Measurements from ENCODE around the gene INPP4B.
A peak's percentile ranks its signal among the peaks of the same experiment; 100 is the strongest.

Gene INPP4B

DNA sequence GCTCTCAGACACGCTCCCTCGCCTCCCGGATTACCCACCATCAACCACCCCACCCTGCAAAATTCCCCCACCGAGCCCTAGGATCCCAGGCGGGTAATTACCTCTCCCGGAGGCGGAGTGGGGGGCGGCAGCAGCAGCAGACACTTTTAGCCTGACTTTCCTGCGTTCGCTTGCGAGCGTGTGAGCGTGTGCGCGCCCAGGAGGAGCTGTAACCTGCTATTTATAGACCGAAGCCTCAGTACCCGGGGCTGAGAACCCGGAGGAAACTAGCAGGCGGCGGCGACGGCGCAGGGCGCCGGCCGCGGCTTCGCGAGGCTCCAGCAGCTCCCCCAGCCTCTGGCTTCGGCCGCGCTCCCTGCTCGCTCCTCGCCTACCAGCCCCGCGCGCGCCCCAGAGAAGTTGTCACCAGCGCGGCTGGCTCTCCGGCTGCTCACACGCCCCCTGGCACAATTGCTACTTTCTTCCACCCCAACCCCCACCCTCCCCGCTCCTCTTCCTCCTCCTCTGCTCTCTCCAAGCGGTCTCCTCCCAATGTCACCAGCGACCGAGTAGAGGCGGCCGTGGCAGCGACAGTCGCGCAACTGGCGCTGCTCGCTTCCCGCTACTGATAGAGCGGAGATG, at the start of gene INPP4B:
TSS of gene INPP4B (minus strand) at position 194 of the 621 bp plus-strand sequence.
- peak; percentile 31 to 50 (median 32) for DNase-seq (ENCODE audit: low read depth in 3 of 3)

DNA sequence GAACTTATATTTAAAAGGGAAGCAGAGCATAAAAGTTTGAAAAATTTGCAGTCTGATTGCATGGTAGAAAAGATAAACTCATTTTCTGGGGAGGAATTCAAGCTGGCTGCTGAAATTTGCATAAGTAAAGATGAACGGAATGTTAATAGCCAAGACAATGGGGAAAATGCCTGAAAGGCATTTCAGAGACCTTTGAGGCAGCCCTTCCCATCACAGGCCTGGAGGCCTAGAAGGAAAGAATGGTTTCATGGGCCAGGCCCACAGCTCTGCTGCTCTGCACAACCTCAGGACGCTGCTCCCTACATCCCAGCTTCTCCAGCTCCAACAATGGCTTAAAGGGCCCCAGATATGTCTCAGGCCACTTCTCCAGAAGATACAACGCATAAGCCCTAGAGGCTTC, 46.9 kb upstream of the INPP4B start:
- DNase-seq (ENCODE audit: low read depth in 3 of 3) = no peak

DNA sequence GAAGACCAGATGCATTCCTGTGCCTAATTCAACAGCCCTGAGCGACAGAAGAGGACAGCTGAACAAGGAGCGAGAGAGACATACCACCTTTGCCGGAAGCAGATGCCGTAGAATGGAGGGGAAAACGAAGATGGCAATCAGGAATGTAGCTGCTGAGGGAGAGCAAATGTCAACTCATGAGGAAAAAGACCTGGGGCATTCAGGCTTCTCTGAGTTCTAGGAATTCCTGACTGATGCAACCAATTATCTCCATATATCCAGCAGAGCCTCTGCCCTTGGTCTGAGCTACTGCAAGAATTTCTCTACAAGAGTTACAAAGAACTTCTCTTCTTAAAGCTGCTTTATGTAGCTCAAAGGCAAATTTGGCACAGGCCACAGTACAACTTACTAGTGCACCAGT, 40.5 kb upstream of the INPP4B start:
- no peak for DNase-seq (ENCODE audit: low read depth in 3 of 3)

DNA sequence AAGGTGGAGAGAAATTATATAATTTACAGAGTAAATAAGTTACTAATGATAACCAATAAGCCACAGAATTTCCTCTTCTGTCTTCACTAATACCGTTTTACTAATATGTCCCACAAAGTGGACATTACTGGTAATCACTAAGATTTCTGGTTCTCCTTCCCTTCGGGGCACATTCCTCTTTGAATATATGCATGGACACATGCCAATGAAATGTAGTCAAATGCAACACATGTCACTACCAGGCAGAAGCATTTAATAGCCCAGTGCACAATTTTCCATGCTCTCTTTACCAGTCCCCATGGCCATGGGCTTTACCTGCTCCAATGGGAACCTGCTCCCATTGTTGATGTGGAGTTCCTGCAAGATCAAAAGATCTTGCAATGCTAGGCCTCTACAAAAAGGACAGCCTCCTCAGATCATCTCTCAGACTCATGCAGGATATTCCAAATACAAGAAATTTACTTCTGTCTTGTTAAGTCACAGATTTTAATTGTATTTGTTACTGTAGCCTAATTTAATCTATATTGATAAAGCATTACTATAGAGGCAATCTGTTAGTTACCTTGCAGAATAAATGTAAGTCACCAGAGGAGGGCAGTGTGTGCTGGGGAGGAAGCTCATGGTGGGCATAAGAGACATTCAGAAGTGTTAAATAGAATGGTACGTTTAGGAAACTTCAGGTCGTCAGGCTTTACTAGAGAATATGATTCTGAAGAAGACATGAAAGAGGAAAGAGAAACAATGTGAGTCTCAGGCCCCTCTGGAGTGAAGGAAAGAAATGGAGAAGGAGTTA, 37.1 kb upstream of the INPP4B start:
- DNase-seq (ENCODE audit: low read depth in 3 of 3) = no peak

DNA sequence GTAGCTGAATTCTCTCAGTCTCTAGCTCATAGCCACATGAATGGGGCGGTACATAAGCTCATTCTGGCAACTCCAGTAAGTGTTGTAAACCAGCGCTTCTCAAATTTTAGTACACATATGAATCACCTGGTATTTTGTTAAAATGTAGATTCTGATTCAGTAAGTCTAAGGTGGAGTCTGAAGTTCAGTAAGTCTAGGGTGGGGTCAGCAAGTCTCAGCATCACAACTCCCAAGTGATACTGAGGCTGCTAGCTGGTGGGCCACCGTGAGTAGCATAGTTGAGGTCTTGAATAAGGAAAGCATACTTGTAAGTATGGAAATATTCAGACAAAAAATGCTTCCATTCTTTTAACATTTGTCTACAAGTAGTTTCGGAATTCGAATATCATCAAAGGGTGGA, 36.1 kb upstream of the INPP4B start:
- DNase-seq (ENCODE audit: low read depth in 3 of 3) = no peak

DNA sequence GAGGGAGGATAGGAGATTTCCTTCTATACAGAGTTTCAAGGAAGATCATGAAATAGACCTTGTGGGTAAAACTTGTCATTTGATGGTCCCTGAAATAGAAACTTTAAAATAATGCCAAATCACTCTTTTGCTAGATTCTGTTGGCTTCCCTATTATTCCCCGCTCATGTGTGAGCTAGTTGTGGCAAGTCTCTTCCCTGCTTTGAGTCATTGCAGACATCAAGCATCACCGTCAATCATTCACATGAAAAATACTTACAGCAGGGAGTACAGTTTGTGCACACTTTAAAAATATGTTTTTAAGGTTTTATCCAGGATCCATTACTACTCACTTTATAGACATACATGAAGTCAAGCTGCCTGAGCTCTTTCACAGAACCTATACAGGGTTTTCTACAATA, 35.2 kb upstream of the INPP4B start:
- DNase-seq (ENCODE audit: low read depth in 3 of 3) = no peak

DNA sequence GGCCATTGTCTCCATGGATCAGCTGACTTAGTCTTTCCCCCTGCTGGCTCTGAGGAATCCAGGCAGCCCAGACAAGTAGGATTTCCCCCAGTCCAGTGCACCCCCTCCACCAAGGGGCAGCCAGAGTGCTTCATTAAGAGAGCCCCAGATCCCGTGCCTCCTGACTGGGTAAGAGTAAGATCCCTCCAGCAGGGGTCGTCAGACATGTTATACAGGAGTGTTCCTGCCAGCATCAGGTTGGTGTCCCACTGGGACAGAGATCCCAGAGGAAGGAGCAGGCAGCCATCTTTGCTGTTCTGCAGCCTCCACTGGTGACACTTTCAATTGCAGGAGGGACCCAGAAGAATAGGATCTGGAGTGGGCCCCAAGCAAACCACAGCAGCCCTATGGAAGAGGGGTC, 29.0 kb upstream of the INPP4B start:
- no peak for DNase-seq (ENCODE audit: low read depth in 3 of 3)

DNA sequence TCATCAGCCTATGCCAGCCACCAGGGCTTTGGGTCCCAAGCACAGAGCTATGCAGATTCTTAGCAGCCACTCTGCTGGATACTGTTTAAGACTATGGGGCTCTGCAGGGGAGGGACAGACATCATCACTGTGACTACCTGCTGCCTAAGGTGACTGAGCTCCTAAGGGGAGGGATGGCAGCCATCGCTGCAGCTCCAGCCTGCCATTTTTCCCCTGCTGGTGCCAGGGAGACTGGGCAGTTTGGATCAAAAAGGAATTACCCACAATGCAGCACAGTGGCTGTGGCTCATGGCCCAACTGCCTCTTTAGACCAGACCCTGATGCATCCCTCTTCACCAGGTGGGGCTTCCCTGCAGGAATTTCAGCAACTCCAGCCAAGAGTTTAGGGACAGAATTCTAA, 28.6 kb upstream of the INPP4B start:
- DNase-seq (ENCODE audit: low read depth in 3 of 3) = no peak

DNA sequence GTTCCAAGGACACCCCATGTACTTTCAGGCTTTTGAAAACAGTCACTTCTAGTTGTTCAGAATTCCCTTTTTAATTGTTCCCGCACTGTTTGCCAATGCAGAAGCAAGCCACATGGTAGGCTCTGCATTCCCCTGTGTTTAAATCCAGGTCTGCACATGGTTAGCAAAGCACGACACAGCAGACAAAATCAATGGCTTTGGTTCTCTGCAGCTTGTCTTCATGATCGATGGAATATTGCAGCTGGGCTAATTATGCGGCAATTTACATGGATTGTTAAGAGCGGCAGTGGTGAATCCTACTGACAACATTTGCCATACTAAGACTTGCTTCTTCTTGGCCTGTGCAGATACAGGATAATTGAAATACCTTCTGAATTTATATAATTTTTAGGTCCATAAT, 20.6 kb upstream of the INPP4B start:
- no peak for DNase-seq (ENCODE audit: low read depth in 3 of 3)

DNA sequence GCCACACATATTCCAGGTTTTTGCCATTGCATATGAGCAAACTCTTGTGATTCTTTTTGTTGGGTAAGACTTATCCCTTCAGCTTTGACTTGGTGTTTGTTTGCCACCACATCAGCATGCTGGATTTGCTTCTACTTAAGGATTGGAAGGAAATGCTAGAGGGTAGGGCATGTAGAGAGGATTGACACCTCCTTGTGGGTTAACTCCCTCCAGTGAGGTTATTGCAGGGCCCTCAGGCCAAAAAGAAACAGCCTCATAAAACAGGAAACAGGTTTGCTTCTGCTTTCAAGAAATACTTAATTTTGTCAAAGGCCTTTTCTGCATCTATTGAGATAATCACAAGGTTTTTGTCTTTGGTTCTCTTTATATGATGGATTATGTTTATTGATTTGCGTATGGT, 15.2 kb upstream of the INPP4B start:
- no peak for DNase-seq (ENCODE audit: low read depth in 3 of 3)

DNA sequence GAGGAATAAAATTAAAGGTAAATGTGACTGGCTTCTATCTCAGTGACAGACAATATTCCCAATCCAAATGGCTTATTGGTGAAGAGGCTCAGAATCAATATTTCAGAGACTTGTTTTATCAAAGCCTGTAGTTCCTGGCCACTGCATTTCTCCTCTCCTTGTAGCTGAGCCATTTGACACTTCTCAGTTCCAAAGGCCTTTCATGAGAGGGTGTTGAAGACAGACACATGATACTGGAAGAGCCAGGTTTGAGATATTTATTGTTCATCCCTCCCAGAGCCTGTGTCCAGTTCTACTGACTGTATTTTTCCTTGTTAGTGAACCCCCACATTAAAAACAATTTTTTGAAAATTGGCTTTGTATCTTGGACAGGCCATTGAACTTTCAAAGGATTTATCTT, 12.9 kb upstream of the INPP4B start:
- no peak for DNase-seq (ENCODE audit: low read depth in 3 of 3)

DNA sequence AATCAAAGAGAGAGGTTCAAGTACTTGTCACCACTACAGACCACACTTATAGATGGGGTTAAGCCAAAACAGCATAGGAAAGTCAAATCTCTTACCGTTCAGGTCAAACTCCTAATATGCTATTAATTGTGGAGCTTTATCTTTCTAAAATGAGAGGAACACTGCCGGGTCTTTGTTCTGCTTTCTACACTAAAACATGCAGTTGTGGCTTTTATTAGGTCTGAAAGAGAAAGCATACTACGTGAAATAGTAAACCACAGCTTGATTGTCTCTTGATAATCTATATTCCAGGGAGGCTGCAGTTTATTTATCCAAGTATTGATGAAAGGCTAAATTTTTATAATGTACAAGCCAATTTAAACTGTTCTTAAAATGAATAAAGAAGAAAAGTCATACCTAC, 12.3 kb upstream of the INPP4B start:
- DNase-seq (ENCODE audit: low read depth in 3 of 3) = no peak

DNA sequence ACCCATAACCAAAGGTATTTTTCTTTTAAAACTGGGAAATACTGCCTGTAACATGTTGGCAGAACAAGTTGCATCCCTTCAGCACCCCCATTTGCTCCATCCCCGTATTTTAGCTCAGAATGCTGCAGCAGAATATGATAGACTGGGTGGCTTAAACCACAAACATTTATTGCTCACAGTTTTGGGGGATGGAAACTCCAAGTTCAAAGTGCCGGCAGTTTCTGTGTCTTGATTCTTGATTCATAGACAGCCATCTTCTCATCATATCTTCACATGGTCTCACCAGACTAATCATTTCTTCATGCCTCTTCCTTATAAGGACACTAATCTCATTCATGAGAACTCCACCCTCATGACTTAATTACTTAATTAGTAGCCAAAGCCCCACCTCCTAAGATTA, 10.5 kb upstream of the INPP4B start:
- DNase-seq (ENCODE audit: low read depth in 3 of 3) = no peak

DNA sequence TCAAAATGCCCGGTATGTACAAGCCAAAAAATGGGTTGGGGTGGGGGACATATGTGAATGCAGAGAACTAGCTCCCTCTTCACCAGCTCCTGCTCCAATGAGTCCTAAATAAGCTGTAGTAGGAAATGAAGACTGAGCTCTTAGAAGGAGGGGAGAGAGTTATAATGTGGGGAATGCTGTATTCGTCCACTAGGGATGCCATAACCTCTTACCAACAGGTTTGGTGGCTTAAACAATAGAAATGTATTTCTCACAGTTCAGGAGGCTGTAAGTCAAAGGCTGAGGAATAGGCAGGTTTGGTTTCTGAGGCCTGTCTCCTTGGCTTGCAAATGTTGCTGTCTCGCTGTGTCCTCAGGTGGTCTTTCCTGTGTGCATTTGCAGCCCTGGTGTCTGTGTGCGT, 4.4 kb upstream of the INPP4B start:
- DNase-seq (ENCODE audit: low read depth in 3 of 3) = no peak

DNA sequence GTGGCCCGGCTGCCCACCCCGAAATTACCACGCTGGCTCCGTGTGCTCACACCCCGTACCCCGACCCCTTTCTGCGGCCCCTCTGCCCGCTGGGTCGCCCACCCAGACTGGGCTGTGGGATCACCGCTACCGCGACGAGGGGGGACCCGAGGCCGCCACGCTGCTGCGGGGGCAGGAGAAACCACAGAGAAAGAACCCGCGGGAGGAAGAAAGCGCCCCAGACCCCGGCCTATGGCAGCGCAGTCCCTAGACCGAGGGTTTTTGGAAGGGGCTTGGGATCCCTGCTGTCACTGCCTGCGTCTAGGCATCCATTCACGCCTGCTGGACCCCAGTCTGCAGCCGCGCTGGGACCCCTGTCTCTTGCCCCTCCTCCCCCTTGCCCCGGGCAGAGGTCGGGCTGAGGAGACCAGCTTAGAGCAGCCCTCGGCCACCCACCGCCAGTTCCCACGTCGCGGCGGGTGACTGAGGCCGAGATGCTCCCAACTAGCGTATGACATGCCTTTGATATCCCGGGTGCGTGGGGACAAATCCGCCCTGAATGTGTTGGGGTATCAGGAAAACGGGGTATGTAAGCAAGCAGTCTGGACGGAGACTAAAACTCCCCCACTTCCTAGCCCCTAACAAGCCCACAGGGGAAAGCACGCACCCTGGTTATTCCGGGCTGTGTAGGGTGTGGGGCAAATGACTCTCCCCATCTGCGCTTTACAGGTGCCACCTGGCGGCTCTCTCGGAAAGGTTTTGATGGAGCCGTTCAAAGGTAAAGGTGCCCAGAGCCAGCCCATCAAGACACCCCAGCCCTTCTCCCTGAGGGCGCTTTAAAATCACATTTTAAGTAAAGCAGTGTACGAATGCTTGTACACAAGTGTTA, 862 bp upstream of the INPP4B start:
- DNase-seq (ENCODE audit: low read depth in 3 of 3) = peak; percentile 52 to 60 (median 53)

DNA sequence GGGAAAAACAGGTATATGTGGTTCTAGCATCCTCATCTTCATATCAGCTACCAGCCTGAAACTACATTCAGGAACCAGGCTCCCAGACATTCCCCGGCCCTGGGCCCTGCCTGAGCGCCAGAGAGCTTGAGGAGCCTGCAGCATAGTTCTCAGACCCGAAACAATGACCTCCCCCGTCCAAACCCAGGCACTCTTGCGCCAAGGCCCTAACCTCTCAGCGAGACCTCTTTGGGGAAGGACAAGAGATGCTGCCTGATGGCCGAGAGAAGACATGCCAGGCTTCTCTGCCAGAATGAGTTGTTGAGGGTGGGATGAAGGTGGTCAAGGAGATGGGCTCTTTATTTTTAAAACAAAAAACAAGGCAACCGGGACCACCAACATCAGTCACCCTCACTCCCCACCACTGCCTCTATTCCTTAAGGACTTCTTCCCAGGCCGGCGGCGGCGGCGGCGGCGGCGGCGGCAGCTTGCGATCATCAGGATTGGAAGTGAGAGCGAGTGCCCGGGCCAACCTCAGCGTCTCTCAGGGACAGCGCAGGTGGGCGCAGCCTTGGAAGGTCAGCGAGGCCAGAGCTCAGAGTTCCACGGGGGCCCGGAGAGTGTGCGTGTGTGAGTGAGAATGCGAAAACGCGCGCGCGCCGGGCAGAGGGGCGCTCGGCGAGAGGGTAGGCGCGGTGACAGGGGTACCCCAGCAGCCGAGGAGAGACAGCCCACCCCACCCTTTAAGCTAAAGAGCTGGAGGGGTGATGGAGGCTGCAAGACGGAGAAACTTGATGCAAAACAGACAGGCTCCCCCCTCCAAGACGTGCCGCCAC, 601 bp downstream of the INPP4B start:
- DNase-seq (ENCODE audit: low read depth in 3 of 3) = no peak

DNA sequence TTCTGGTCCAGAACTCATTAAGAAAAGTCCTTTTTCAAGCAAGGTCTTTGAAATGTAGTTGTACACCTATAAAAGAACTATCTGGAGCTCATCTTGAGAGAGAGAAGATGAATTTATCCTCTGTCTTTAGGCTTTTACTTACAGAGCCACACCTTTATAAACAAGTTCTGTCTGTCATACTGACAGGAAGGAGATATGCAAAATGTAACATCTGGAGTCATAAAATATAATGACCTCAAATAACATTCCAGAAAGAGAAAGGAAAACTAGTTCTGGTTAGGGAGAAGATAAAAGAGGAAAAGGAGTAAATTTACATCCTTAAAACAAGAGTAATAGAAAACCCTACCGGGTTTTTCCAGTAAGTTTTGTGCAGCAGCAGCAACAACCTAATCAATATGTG, 1.3 kb downstream of the INPP4B start:
- no peak for DNase-seq (ENCODE audit: low read depth in 3 of 3)

DNA sequence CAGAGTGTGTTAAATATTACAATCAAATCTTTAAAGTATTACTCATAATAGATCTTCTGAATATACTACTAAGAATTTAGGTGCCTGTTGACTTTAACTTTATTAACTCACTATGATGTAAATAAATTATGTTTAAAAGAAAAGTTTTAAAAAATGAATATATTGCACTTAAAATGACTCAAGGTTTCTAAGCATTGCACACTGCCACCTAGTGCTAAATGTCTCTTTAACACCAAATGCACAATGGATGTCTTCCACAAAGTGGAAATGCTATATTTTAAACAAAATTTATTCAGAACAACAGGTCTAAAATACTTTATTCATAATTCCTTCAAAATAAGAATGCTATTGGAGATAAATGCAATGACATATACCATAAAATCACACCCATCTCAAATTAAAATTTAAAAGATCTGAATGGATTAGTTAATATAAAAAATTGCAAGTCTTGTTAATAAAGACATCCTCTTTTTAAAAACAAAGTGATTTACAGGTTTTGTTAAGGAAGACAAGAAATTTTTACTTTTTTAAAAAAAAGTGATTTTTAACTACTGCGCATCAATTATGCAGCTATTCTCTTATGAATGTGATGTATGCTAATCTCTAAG, 5.5 kb downstream of the INPP4B start:
- no peak for DNase-seq (ENCODE audit: low read depth in 3 of 3)

DNA sequence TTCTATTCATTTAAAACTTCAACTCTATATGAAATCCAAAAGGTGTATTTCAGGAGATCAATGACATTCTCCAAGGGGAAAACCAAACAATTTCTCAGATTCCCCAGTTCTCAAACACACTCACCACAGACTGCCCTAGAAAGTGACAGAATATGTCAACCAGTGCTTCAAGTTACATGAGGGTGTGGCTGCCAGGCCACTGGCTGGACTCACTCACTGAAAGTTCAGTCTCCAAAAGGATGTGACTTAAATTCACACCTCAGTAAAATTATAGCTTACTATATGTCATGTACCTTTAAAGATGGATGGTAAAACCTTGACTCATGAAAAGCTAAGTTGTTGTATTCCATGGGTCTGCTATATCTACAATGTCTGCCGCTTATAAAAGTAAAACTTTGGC, 7.3 kb downstream of the INPP4B start:
- DNase-seq (ENCODE audit: low read depth in 3 of 3) = no peak

DNA sequence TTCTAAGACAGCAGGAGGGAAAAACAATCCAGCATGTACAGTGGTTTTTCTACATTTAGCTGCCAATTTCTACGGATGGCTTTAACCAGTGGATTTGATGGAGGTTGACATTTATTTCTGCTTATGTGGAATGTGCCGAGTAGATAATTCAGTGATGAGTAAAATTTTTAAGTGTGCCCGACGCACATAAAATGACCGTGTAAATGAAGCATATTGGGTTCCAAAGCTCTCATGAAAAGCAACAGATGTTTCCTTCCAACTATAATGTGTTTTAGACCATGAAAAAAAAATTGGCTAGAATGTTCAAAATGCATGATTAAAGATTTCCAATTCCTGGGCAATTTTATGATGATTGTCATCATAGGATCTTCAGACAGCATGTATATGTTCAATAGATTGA, 14.1 kb downstream of the INPP4B start:
- no peak for DNase-seq (ENCODE audit: low read depth in 3 of 3)

DNA sequence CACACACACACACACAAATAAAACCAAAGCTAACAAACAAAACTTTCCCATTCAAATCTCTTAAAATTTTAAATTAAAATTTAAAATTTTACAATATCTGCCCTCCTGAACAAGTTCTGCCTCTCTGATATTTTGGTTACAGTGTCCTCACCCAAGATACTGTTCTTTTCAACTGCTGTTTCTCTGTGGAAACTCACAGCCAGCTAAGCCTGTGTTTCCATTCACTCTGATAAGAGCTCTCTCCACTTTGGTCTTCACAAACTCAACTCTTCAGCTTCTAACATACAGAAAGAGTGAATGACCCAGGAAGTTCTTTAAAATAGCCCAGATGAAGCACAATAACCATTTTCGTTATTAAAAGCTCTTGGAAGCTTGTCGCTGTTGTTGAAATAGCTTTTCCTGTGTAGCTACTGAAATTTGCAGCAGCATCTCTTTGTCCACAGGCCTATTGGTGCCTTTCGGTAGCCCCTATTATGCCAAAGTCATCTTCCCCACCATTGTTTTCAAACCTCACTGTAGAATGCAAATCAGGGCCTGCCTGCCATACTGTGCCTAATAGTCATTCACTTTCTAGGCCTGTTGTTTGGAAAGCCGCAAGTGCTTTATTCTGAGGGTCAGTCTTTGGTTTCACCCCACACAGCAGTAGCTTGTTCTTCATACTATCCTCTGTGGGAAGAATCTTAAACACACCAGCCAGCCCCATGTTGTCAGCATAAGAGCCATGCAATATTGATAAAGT, 19.4 kb downstream of the INPP4B start:
- DNase-seq (ENCODE audit: low read depth in 3 of 3) = no peak

Data from stimulated activated CD4-positive, alpha-beta T cell treated with anti-CD3 and anti-CD28 coated beads, TNF-alpha, amount 100 ng/mL, for 48 hours (primary cell).